OCI-LY7 (cell line): ENCODE results near the gene INPP5A. TPM values are rescaled to one million over a fixed set of nuclear protein-coding genes. Genes with fewer than 3 reads are reported as not detected.

Experiments
- BruUV-seq: library from RNA; stranded (reverse); fragments of 400-500 nt; replicated peaks from 2 replicates; lab custom pipeline; 2021; lab: Mats Ljungman, UMichigan
- CTCF ChIA-PET: fragments of 300-600 bp; sonication (Branson Sonifier 250); formaldehyde crosslinking; loops from one replicate; lab custom pipeline; 2022; ENCODE audit warnings: antibody characterized with exemption; ENCODE audit not compliant: unreplicated experiment; lab: Charles Lee
- POLR2A ChIA-PET: fragments of 300-600 bp; sonication (Branson Sonifier 250); formaldehyde crosslinking; loops from one replicate; lab custom pipeline; 2022; ENCODE audit warnings: antibody characterized with exemption; lab: Charles Lee
- DNase-seq: peaks from one replicate; pipeline ENCODE4 v3.0.0-alpha.2; 2015; ENCODE audit warnings: low spot score
- H2AFZ ChIP-seq: fragments of 200-600 bp; sonication (generic), shearing (Covaris generic); 2 replicates; pipeline ENCODE4 v1.6.1; 2014; ENCODE audit warnings: mild to moderate bottlenecking, antibody characterized with exemption, low read length, moderate library complexity
- H3K27ac ChIP-seq: fragments of 200-600 bp; sonication (generic); 2 replicates; pipeline ENCODE4 v1.5.1; 2014; ENCODE audit warnings: mixed run types, low read depth, mild to moderate bottlenecking, moderate library complexity, low read length, inconsistent platforms; ENCODE audit not compliant: poor library complexity, severe bottlenecking
- H3K36me3 ChIP-seq: fragments of 200-600 bp; sonication (generic); 2 replicates; pipeline ENCODE4 v1.6.1; 2014; ENCODE audit warnings: mild to moderate bottlenecking, antibody characterized with exemption, low read length, moderate library complexity, mixed read lengths; ENCODE audit not compliant: insufficient read depth
- H3K4me1 ChIP-seq: fragments of 200-600 bp; sonication (generic); 2 replicates; pipeline ENCODE4 v1.5.1; 2014; ENCODE audit warnings: mild to moderate bottlenecking, low read length; ENCODE audit not compliant: insufficient read depth, poor library complexity, severe bottlenecking
- H3K4me2 ChIP-seq: fragments of 200-600 bp; sonication (generic); 2 replicates; pipeline ENCODE4 v1.6.1; 2014; ENCODE audit warnings: mild to moderate bottlenecking, low read length
- H3K4me3 ChIP-seq: fragments of 200-600 bp; sonication (generic); 2 replicates; pipeline ENCODE4 v1.5.1; 2014; ENCODE audit warnings: mild to moderate bottlenecking, low read depth, low read length; ENCODE audit not compliant: poor library complexity, severe bottlenecking
- H3K79me2 ChIP-seq: fragments of 200-600 bp; sonication (generic); 2 replicates; pipeline ENCODE4 v1.6.1; 2016; ENCODE audit warnings: low read depth, mild to moderate bottlenecking, low read length, moderate library complexity, mixed read lengths; ENCODE audit not compliant: insufficient read depth
- H3K9me2 ChIP-seq: fragments of 200-600 bp; sonication (generic); 2 replicates; pipeline ENCODE4 v1.6.1; 2016; ENCODE audit warnings: mild to moderate bottlenecking, low read length, mixed read lengths; ENCODE audit not compliant: insufficient read depth
- H3K9me3 ChIP-seq: fragments of 200-600 bp; sonication (generic); 2 replicates; pipeline ENCODE4 v1.6.1; 2014; ENCODE audit warnings: mild to moderate bottlenecking, mixed run types, low read length, mixed read lengths
- H4K20me1 ChIP-seq: fragments of 200-600 bp; sonication (generic); 2 replicates; pipeline ENCODE4 v1.6.1; 2014; ENCODE audit warnings: mild to moderate bottlenecking, antibody characterized with exemption, low read length, moderate library complexity, mixed read lengths; ENCODE audit not compliant: insufficient read depth
- EZH2phosphoT487 ChIP-seq: fragments of 200-600 bp; sonication (generic); IDR thresholded peaks from 2 replicates; pipeline ENCODE4 v1.6.1; 2018; ENCODE audit warnings: low read depth, borderline replicate concordance, mild to moderate bottlenecking, mixed run types, antibody characterized with exemption, low read length, moderate library complexity, mixed read lengths
- intact Hi-C: fragments of 100-400 bp; cut with micrococcal nuclease; formaldehyde crosslinking; loops from one replicate; pipeline ENCODE4 v1.10.0; 2022; ENCODE audit not compliant: unreplicated experiment
- total RNA-seq, 2 experiments: library from RNA; depleted of rRNA in 1 of 2; stranded (reverse); fragments of >200 nt in 1 of 2; shearing (Covaris generic) in 1 of 2; gene quantifications; 2 replicates each; pipeline ENCODE4 v1.2.3, GENCODE V29; 2014 to 2022
- TF ChIP-seq, protein P1 (sequence below): fragments of 200-600 bp; sonication (generic); conservative IDR thresholded peaks from 2 replicates; pipeline ENCODE4 v1.5.1; 2014; ENCODE audit warnings: mild to moderate bottlenecking, antibody characterized with exemption, low read length, moderate library complexity, mixed read lengths

The INPP5A gene
- total RNA-seq, 2 experiments from 2014 or later, result 14.5 to 18.4 TPM

- no peaks in the 10 kb centered on the region for H3K79me2 ChIP-seq
- intact Hi-C loops, result no loop called here
- H3K4me2 ChIP-seq, result no peak overlapping the region
- DNase-seq, result no peak
- H4K20me1 ChIP-seq, result no peaks in the 10 kb centered on the region
- no TSS peak for BruUV-seq
- no peaks in the 10 kb centered on the region for H3K4me1 ChIP-seq
- H3K4me3 ChIP-seq, result no peak overlapping the region
- ChIA-PET CTCF (no interaction called here), POLR2A (no interaction called here)
- TF ChIP-seq EZH2phosphoT487, result no peak
- TF ChIP-seq, protein P1, sequence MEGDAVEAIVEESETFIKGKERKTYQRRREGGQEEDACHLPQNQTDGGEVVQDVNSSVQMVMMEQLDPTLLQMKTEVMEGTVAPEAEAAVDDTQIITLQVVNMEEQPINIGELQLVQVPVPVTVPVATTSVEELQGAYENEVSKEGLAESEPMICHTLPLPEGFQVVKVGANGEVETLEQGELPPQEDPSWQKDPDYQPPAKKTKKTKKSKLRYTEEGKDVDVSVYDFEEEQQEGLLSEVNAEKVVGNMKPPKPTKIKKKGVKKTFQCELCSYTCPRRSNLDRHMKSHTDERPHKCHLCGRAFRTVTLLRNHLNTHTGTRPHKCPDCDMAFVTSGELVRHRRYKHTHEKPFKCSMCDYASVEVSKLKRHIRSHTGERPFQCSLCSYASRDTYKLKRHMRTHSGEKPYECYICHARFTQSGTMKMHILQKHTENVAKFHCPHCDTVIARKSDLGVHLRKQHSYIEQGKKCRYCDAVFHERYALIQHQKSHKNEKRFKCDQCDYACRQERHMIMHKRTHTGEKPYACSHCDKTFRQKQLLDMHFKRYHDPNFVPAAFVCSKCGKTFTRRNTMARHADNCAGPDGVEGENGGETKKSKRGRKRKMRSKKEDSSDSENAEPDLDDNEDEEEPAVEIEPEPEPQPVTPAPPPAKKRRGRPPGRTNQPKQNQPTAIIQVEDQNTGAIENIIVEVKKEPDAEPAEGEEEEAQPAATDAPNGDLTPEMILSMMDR, result no peak
- H3K9me2 ChIP-seq, result no peaks in the 10 kb centered on the region
- H2AFZ ChIP-seq, result no peak overlapping the region
- no peaks in the 10 kb centered on the region for H3K36me3 ChIP-seq
- H3K27ac ChIP-seq, result no peak overlapping the region
- H3K9me3 ChIP-seq, result peaks cover 9% of the 10 kb centered on the region; the same call in 1 of the 2 replicates
Measured at GRCh38 chr10:132605390-132605789, 67.8 kb downstream of the INPP5A start.

- Histone ChIP-seq H3K4me2 (no peak overlapping the region), H3K9me3 (peaks cover 5% of the 10 kb centered on the region; the same call in 1 of the 2 replicates), H3K4me1 (no peaks in the 10 kb centered on the region), H3K27ac (no peak overlapping the region), H4K20me1 (no peaks in the 10 kb centered on the region), H3K9me2 (no peaks in the 10 kb centered on the region), H2AFZ (no peak overlapping the region), H3K4me3 (no peak overlapping the region), H3K36me3 (no peaks in the 10 kb centered on the region), H3K79me2 (no peaks in the 10 kb centered on the region)
- no TSS peak for BruUV-seq
- TF ChIP-seq, protein P1, result no peak
- no peak for TF ChIP-seq EZH2phosphoT487
- intact Hi-C loops, result no loop called here
- ChIA-PET POLR2A (no interaction called here), CTCF (no interaction called here)
- DNase-seq, result no peak
Measured at GRCh38 chr10:132606031-132606491, 68.5 kb downstream of the INPP5A start.

DNA sequence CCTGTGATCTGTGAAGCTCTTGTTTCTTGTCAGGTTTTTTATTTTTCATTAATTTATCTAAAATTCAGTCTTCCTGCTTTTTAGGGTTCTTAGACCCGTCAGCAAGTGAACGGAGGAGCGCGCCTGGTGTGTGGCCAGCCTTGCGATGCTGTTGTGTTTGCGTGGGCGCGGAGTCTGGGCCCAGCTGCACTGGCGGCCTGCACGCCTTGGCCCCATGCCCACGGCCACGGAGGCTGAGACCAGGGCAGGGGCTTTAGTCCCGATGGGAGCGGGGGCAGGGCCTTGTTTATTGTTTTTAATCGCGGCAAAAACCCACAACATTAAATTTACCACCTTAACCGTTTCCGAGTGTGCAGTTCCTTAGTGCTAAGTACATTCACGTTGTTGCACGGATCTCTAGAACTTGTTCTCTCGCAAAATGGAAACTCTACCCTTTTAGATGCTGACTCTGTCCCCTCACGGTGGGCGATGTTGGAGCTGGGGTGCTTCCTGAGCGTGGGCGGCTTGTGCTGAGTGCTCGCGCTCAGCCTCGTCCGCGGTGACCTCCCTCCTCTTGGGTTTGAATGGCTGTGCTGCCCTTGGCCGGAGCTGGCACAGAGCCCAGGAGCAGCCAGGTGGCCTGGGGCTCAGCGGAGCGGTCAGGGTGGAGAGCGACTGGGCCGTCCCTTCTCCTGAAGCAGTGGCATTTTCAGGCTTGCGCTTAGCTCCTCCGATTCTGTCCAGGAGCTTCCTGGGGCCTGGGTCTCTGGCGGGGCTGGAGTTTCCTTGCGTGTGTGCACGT is 69.1 kb downstream of the INPP5A start:
- Histone ChIP-seq H3K4me3 (no peak overlapping the region), H3K9me2 (no peaks in the 10 kb centered on the region), H3K36me3 (no peaks in the 10 kb centered on the region), H3K4me1 (no peaks in the 10 kb centered on the region), H3K79me2 (no peaks in the 10 kb centered on the region), H3K27ac (no peak overlapping the region), H3K4me2 (no peak overlapping the region), H3K9me3 (no peaks in the 10 kb centered on the region; the same call in 1 of the 2 replicates), H4K20me1 (no peaks in the 10 kb centered on the region), H2AFZ (no peak overlapping the region)
- POLR2A ChIA-PET, result no interaction called here
- no peak for TF ChIP-seq EZH2phosphoT487
- TF ChIP-seq, protein P1, result no peak
- no peak for DNase-seq
- BruUV-seq, result no TSS peak
- intact Hi-C loops, result no loop called here
- CTCF ChIA-PET, result interaction anchor here (0.6 kb wide), 1 partner anchor 388 kb away, joined by 3 read pairs; no protein-coding TSS in a partner anchor
